GM12873 (cell line): ENCODE results near the gene NFIB.

Experiments used
- TF ChIP-seq, protein P1 (sequence below): IDR thresholded peaks from 2 replicates; pipeline ENCODE4 v1.5.1; 2012; ENCODE audit warnings: low read depth, mild to moderate bottlenecking, moderate library complexity, low read length, control low read depth; ENCODE audit not compliant: insufficient read depth; ENCODE audit errors: missing control alignments

NFIB gene

DNA sequence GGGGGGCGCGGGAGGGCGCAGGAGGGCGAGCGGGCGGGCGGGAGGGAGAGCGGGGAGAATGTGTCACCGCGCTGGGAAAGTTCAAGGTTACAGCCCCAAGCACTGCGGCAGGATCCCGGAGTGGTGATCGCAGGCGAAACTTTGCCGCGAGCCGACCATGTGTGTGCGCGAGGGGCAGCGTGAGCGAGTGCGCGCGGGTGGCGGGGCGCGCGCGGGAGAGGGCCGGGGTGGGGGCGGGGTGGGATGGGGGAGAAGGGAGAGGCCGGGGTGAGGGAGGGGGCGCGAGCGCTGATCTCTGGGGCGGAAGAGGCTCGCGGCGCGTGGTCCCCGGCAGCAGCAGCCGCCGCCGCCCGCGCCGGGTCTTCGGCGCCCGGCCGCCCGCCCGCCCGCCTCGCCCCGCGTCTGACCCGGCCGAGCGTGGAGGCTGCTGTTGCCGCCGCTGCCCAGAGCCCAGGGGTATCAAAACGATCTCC lies at the start of gene NFIB:
Gene NFIB (minus strand): TSS at position 191 of the 473 bp plus-strand sequence. CDS start 630 bp downstream, outside the sequence.
- TF ChIP-seq, protein P1, sequence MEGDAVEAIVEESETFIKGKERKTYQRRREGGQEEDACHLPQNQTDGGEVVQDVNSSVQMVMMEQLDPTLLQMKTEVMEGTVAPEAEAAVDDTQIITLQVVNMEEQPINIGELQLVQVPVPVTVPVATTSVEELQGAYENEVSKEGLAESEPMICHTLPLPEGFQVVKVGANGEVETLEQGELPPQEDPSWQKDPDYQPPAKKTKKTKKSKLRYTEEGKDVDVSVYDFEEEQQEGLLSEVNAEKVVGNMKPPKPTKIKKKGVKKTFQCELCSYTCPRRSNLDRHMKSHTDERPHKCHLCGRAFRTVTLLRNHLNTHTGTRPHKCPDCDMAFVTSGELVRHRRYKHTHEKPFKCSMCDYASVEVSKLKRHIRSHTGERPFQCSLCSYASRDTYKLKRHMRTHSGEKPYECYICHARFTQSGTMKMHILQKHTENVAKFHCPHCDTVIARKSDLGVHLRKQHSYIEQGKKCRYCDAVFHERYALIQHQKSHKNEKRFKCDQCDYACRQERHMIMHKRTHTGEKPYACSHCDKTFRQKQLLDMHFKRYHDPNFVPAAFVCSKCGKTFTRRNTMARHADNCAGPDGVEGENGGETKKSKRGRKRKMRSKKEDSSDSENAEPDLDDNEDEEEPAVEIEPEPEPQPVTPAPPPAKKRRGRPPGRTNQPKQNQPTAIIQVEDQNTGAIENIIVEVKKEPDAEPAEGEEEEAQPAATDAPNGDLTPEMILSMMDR: no peak

DNA sequence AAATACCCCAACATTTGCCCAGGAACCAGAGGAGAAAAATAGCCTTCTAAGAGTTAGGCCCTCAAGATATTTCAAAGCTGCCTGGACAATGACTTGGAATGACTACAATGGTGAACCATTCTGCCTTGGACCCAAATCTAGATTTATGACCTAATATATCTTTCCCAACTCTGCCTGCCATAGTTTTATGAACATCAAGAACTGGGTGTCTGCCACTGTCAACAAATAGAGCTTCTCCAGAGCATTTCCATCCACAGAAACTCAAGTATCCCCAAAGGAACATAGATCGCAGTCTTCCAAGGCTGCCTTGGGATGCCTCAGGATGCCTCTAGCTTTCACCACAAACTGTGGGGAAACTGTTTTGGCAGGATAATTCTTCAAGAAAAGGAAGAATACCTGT lies 48.2 kb upstream of the NFIB start:
- TF ChIP-seq, protein P1: no peak

DNA sequence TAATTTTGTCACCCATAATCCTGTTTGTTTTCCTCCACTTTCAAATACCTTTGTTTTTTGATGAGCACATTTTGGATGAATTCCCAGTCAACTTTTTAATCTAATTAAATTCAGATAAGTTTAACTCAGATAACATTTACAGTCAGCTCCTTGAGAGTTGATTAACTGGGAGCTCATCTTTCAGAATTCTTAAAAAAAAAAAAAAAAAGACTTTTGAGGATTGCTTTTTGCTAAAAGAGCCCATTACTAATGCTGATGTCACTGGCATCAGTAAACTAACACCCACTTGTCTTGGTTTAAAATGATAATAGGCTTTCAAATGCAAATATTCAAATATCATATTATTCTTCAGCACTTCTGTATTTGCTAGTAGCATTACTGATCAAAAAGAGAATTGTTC lies 47.1 kb upstream of the NFIB start:
- TF ChIP-seq, protein P1: no peak

DNA sequence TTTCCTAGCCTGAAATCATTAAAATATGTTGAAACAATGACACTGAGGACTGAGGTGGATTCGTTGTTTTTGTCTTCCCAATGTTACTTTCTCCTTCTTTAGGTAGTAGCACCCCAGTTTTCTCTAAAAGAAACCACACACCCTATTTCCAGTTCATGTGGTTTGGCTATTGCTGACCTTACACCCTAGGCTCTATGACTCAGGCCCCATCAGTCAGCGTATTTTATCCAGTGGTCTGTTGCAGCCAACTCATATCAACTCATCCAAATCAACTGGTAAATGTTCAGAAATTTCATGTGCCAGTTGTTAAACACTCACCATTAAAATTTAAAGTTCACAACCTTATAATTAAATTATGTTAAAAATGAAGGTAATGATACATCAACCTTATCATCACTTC lies 44.6 kb upstream of the NFIB start:
- TF ChIP-seq, protein P1: no peak

DNA sequence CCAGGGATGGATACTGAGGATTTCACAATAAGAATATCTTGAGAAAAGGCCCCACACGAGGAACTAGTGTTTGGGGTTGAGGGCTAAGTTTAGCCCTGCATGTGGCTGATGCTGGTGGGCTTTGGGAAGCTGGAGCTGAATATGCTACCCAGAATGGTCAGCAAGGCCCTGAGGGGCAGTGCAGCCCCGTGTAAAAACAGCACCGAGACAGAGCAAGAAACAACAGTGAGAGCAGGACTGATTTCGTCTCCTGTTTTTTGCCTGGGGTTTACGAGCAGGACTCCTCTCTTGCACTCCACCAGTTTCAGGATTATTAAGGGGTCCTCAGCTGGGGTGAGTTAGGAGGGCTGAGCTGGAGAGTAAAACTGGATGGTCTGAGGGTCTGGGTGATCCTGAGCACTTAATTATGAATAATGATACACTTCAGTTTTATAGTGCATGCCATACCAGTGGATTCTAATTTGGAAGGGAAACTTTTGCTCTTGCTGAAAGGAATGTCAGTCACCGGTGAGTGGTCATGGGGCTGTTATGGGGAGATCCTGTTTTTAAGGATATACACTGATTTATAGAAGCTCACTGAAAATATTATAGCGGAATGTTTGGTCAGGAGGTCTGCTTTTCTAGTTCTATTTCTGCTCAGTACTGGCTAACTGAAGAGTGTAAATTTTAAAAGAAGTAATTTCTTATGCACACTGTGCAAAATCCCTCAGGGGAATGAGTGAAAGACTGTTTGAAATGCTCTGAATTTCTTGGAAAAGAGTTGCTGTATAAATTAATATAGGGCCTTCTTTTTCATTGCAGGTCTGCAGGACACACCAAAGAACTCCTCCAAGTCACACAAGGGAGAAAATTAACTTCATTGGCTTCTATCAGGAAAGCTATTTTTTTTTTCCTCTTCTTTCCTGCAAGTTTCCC lies 42.7 kb upstream of the NFIB start:
- TF ChIP-seq, protein P1: no peak

DNA sequence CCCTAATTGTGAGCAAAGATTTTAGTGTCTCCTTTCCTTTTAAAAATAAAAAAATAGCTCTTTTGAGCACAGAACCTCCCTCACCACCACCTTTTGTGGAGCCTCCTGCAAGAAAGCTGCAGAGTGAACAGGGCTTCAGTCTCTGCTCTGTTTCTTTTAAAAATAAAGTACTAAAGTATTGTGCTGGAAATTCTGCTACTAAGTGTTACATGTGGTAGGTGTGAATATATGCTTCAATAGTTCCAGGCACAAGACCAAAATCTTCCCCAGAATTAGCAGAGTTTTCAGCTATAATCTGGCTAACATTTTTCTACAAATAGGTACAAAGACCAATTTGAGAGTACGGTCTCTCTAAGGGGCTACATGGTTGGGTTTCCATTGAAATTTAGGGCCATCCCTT lies 40.3 kb upstream of the NFIB start:
- TF ChIP-seq, protein P1: no peak

DNA sequence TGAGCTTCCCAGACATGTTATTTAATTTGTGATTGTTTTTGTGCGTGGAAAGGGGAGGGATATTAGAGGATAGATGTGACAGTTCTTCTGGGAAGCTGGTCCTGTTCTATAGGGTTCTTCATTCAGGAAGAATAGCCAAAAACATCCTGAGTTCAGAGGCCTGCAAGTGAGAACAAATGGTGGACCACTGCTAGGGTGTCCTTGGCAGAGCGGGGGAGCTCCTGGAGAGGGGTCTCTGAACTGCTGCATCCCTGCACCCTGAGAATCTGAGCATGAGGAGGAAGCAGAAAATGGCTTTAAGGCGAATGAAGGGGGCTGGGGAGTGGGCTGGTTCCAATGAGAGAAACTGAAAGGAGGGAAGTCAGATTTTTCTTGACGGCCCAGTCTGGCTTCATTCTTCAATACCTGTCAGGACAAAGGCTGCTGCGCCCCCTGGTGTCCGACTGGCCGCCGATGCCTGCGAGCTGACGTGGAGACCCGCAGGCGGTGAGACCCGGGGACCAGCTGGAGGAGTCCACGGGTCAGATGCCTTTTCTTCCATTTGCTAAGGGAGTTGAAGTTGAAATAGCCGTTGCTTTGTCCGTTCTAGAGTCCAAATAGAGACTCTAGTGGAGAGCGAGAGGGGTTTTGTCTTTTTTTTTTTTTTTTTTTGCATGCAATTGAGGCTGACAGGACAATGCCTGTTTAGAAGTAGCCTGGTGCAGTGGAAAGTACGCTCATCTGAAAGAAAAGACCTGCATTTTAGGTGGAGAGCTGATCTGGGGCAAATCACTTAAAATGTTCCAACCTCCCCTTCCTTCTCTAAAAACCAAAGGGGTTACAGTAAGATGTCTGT lies 39.5 kb upstream of the NFIB start:
- TF ChIP-seq, protein P1: peak; percentile 88
